ENCODE measurements around the gene SEMA3G.

SEMA3G gene

GRCh38 chr3:52408466-52408865 is 36.4 kb downstream of the SEMA3G start:
- DNase-seq = no peak

- peak in 1 of 5 donors; percentile 9 for DNase-seq
Observed at GRCh38 chr3:52407779-52408178, 37.1 kb downstream of the SEMA3G start.

- DNase-seq = peak in 1 of 5 donors; percentile 7
Observed at GRCh38 chr3:52406791-52407510, 38.0 kb downstream of the SEMA3G start.

- DNase-seq = peak in 1 of 5 donors; percentile 7
Observed at GRCh38 chr3:52406231-52406661, 38.7 kb downstream of the SEMA3G start.

- no peak for DNase-seq
Observed at GRCh38 chr3:52405601-52406110, 39.2 kb downstream of the SEMA3G start.

GRCh38 chr3:52405066-52405465 is 39.8 kb downstream of the SEMA3G start:
- no peak for DNase-seq

- no peak for DNase-seq
Observed at GRCh38 chr3:52404391-52404790, 40.5 kb downstream of the SEMA3G start.

- peak in 1 of 5 donors; percentile 3 for DNase-seq
Observed at GRCh38 chr3:52403955-52404354, 40.9 kb downstream of the SEMA3G start.

GRCh38 chr3:52403271-52403841 is 41.5 kb downstream of the SEMA3G start:
- peak in 1 of 5 donors; percentile 9 for DNase-seq

- peak in 1 of 5 donors; percentile 9 for DNase-seq
Observed at GRCh38 chr3:52402706-52403270, 42.1 kb downstream of the SEMA3G start.

GRCh38 chr3:52402101-52402521 is 42.8 kb downstream of the SEMA3G start:
- DNase-seq = no peak

GRCh38 chr3:52401551-52401950 is 43.4 kb downstream of the SEMA3G start:
- DNase-seq = no peak

- DNase-seq = no peak
Observed at GRCh38 chr3:52401021-52401420, 43.9 kb downstream of the SEMA3G start.

- DNase-seq = no peak
Observed at GRCh38 chr3:52400275-52400793, 44.6 kb downstream of the SEMA3G start.

- no peak for DNase-seq
Observed at GRCh38 chr3:52399593-52399992, 45.3 kb downstream of the SEMA3G start.

- DNase-seq = no peak
Observed at GRCh38 chr3:52399131-52399530, 45.8 kb downstream of the SEMA3G start.

- no peak for DNase-seq
Observed at GRCh38 chr3:52398670-52399081, 46.2 kb downstream of the SEMA3G start.

GRCh38 chr3:52397676-52398399 is 47.1 kb downstream of the SEMA3G start:
- DNase-seq = no peak

- no peak for DNase-seq
Observed at GRCh38 chr3:52396907-52397591, 47.9 kb downstream of the SEMA3G start.

GRCh38 chr3:52396011-52396906 is 48.6 kb downstream of the SEMA3G start:
- peak in 1 of 5 donors; percentile 1 for DNase-seq

- DNase-seq = no peak
Observed at GRCh38 chr3:52395503-52395865, 49.4 kb downstream of the SEMA3G start.
